Keratinocyte (primary cell): ENCODE data around the gene CREB1. TPM values are rescaled to one million over a fixed set of nuclear protein-coding genes. Genes with fewer than 3 reads are reported as not detected.

Experiments used
- DNase-seq: peaks from one replicate; pipeline ENCODE4 v3.0.0-alpha.2; 2011; ENCODE audit warnings: low read depth, missing footprints, low spot score
- FAIRE-seq: peaks from 2 replicates; lab custom pipeline; 2011; peaks lifted over from hg19 to GRCh38; lab: Jason Lieb, UNC
- H2AFZ ChIP-seq: 2 replicates; pipeline ENCODE4 v1.6.0; 2012; ENCODE audit warnings: low read length, control low read depth, inconsistent platforms; ENCODE audit not compliant: control insufficient read depth
- H3K27ac ChIP-seq: 2 replicates; pipeline ENCODE4 v1.5.1; 2011; ENCODE audit warnings: low read length; ENCODE audit not compliant: control insufficient read depth, insufficient read depth
- H3K27me3 ChIP-seq: 3 replicates; pipeline ENCODE4 v1.6.0; 2011; ENCODE audit warnings: low read length; ENCODE audit not compliant: control insufficient read depth, insufficient read depth; ENCODE audit errors: extremely low read depth
- H3K36me3 ChIP-seq, 2 experiments: 2 replicates in 1 of 2; 3 replicates in 1 of 2; pipeline ENCODE4 v1.5.1; 2011; ENCODE audit warnings: low read length in 2 of 2, mild to moderate bottlenecking in 1 of 2; ENCODE audit not compliant: control insufficient read depth in 2 of 2, insufficient read depth in 2 of 2; ENCODE audit errors: extremely low read depth in 1 of 2
- H3K4me1 ChIP-seq: 3 replicates; pipeline ENCODE4 v1.5.1; 2011; ENCODE audit warnings: low read length; ENCODE audit not compliant: control insufficient read depth, insufficient read depth; ENCODE audit errors: extremely low read depth
- H3K4me2 ChIP-seq: 3 replicates; pipeline ENCODE4 v1.6.0; 2011; ENCODE audit warnings: low read depth, low read length; ENCODE audit not compliant: control insufficient read depth, insufficient read depth; ENCODE audit errors: extremely low read depth
- H3K4me3 ChIP-seq, 3 experiments: fragments of 200-600 bp in 1 of 3; sonication (generic) in 1 of 3; 2 replicates in 2 of 3; 3 replicates in 1 of 3; pipeline ENCODE4 v1.5.1; 2011 to 2016; ENCODE audit warnings: low read length in 3 of 3, mild to moderate bottlenecking in 3 of 3, control low read depth in 2 of 3, inconsistent platforms in 1 of 3, low read depth in 1 of 3, mixed read lengths in 1 of 3, mixed run types in 1 of 3, moderate library complexity in 1 of 3; ENCODE audit not compliant: control insufficient read depth in 2 of 3, insufficient read depth in 2 of 3; ENCODE audit errors: extremely low read depth in 1 of 3
- H3K79me2 ChIP-seq: 2 replicates; pipeline ENCODE4 v1.6.0; 2012; ENCODE audit warnings: low read length; ENCODE audit not compliant: control insufficient read depth, insufficient read depth
- H3K9ac ChIP-seq: 3 replicates; pipeline ENCODE4 v1.6.0; 2011; ENCODE audit warnings: low read length; ENCODE audit not compliant: control insufficient read depth, insufficient read depth; ENCODE audit errors: extremely low read depth
- H3K9me1 ChIP-seq: 3 replicates; pipeline ENCODE4 v1.6.0; 2011; ENCODE audit warnings: low read length; ENCODE audit not compliant: control insufficient read depth, insufficient read depth; ENCODE audit errors: extremely low read depth
- H3K9me3 ChIP-seq: 2 replicates; pipeline ENCODE4 v1.5.1; 2012; ENCODE audit warnings: low read depth, low read length; ENCODE audit not compliant: control insufficient read depth
- H4K20me1 ChIP-seq: 3 replicates; pipeline ENCODE4 v1.6.0; 2011; ENCODE audit warnings: low read length; ENCODE audit not compliant: control insufficient read depth, insufficient read depth; ENCODE audit errors: extremely low read depth
- EZH2 ChIP-seq: IDR thresholded peaks from one replicate; pipeline ENCODE4 v1.6.1; 2012; ENCODE audit warnings: inconsistent platforms, mild to moderate bottlenecking, low read length, moderate library complexity
- dilution Hi-C: fragments of 300-500 bp; cut with MboI; formaldehyde crosslinking; loops from one replicate; pipeline ENCODE4 v1.7.0; 2020; ENCODE audit warnings: low sequenced_read_pairs; ENCODE audit not compliant: extremely low pct_ligation_motif_present
- polyA plus RNA-seq, 5 experiments: library from polyadenylated mRNA; depleted of rRNA in 3 of 5; stranded (reverse) in 3 of 5; stranded (forward) in 1 of 5; unstranded in 1 of 5; fragments of >200 nt; gene quantifications; 1 replicate in 1 of 5; 2 replicates in 3 of 5; 3 replicates in 1 of 5; pipeline versions ENCODE4 v1.2.1 to v1.2.3, GENCODE V29; 2011 to 2012; ENCODE audit warnings: missing spikeins in 2 of 5, low read depth in 1 of 5, low replicate concordance in 1 of 5
- TF ChIP-seq, protein P1 (sequence below), 3 experiments: IDR thresholded peaks in 1 of 3; conservative IDR thresholded peaks in 1 of 3; optimal IDR thresholded peaks in 1 of 3; 2 replicates in 2 of 3; 3 replicates in 1 of 3; pipeline versions ENCODE3 to v1.5.1; 2011; ENCODE audit warnings: low read length in 3 of 3, mild to moderate bottlenecking in 3 of 3, moderate library complexity in 2 of 3, control low read depth in 1 of 3, inconsistent platforms in 1 of 3; ENCODE audit not compliant: insufficient read depth in 2 of 3; ENCODE audit errors: extremely low read depth in 1 of 3

CREB1 gene
- polyA plus RNA-seq, 1 donor (not counting 4 experiments of a cell fraction or from before 2014, with no cell fraction given), result 38.9 TPM

DNA sequence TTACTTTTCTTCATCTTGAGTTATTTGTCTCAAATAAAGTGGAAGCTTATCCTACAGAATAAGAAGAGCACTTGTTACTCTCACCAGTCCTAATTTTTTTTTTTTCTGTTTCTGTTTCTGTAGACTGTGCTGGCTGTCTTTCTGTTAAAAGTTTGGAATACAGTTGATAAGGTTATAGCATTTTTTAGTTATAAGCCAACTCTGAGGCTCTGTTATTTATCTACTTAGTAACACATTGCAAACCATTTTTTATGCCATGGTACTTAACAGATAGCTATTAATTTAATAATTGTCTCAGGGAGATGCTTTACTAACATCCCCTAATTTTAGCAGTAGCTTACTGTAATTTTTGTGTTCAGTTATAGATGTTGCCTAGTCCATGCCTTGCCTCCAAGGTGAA is 37.9 kb downstream of the CREB1 start:
- no peaks in the 10 kb centered on the region for H3K79me2 ChIP-seq
- TF ChIP-seq, protein P1, sequence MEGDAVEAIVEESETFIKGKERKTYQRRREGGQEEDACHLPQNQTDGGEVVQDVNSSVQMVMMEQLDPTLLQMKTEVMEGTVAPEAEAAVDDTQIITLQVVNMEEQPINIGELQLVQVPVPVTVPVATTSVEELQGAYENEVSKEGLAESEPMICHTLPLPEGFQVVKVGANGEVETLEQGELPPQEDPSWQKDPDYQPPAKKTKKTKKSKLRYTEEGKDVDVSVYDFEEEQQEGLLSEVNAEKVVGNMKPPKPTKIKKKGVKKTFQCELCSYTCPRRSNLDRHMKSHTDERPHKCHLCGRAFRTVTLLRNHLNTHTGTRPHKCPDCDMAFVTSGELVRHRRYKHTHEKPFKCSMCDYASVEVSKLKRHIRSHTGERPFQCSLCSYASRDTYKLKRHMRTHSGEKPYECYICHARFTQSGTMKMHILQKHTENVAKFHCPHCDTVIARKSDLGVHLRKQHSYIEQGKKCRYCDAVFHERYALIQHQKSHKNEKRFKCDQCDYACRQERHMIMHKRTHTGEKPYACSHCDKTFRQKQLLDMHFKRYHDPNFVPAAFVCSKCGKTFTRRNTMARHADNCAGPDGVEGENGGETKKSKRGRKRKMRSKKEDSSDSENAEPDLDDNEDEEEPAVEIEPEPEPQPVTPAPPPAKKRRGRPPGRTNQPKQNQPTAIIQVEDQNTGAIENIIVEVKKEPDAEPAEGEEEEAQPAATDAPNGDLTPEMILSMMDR (optimal IDR thresholded peaks at IDR 0.05 in 1 of 3, IDR thresholded peaks at IDR 0.05 in 1 of 3, conservative IDR thresholded peaks at IDR 0.05 in 1 of 3; ENCODE audit: extremely low read depth in 1 of 3, insufficient read depth in 2 of 3, low read length in 3 of 3), result no peak
- TF ChIP-seq EZH2, result no peak
- no peak overlapping the region for H3K27ac ChIP-seq
- FAIRE-seq (no peak), DNase-seq (no peak)
- H3K4me3 ChIP-seq, result no peak overlapping the region
- H2AFZ ChIP-seq, result no peak overlapping the region
- no peaks in the 10 kb centered on the region for H3K9me1 ChIP-seq
- peaks cover 10 to 13% of the 10 kb centered on the region in 2 experiments for H3K36me3 ChIP-seq
- H3K4me2 ChIP-seq, result no peak overlapping the region
- dilution Hi-C loops, result no loop called here
- no peaks in the 10 kb centered on the region for H4K20me1 ChIP-seq
- H3K27me3 ChIP-seq, result no peaks in the 10 kb centered on the region
- no peaks in the 10 kb centered on the region for H3K4me1 ChIP-seq
- no peaks in the 10 kb centered on the region for H3K9me3 ChIP-seq
- H3K9ac ChIP-seq, result no peak overlapping the region

DNA sequence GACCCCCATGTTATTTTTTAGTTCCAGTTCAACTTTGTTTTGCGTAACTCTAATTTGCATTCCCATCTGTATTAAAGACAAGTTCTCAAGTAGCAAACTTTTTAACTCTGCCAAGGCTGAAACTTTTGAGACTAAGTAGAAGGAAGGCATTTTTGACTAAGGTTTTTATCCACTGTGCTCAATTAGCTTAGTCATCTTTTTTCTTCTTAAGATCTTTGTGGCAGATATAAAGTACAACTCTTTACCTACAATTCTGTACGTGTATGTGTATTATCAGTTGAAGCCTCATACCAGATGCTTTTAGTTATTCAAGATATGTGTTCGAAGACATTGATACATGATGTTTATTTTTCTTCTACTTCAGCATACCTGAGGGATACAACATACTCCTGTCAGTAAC is 41.6 kb downstream of the CREB1 start:
- TF ChIP-seq, protein P1 (optimal IDR thresholded peaks at IDR 0.05 in 1 of 3, IDR thresholded peaks at IDR 0.05 in 1 of 3, conservative IDR thresholded peaks at IDR 0.05 in 1 of 3; ENCODE audit: extremely low read depth in 1 of 3, insufficient read depth in 2 of 3, low read length in 3 of 3), result no peak
- TF ChIP-seq EZH2, result no peak
- FAIRE-seq, result no peak

More for the DNA sequence above, 41.6 kb downstream of the CREB1 start:
- no peak overlapping the region for H2AFZ ChIP-seq
- dilution Hi-C loops, result no loop called here
- H3K27ac ChIP-seq, result no peak overlapping the region
- no peak overlapping the region for H3K9ac ChIP-seq
- H3K9me1 ChIP-seq, result no peaks in the 10 kb centered on the region
- H3K36me3 ChIP-seq, result peaks cover 10 to 12% of the 10 kb centered on the region in 2 experiments
- H4K20me1 ChIP-seq, result no peaks in the 10 kb centered on the region
- no peaks in the 10 kb centered on the region for H3K4me1 ChIP-seq
- no peaks in the 10 kb centered on the region for H3K9me3 ChIP-seq
- H3K27me3 ChIP-seq, result no peaks in the 10 kb centered on the region
- no peak for DNase-seq
- H3K4me2 ChIP-seq, result no peak overlapping the region
- no peaks in the 10 kb centered on the region for H3K79me2 ChIP-seq
- no peak overlapping the region for H3K4me3 ChIP-seq
